ES-I3 (cell line): ENCODE measurements around the gene RPS2.

Experiments
- H3K36me3 ChIP-seq: 2 replicates; pipeline ENCODE4 v1.6.1; 2013; ENCODE audit warnings: mild to moderate bottlenecking, low read length, control low read depth, moderate library complexity; ENCODE audit not compliant: insufficient read depth
- H3K4me1 ChIP-seq: 2 replicates; pipeline ENCODE4 v1.6.1; 2013; ENCODE audit warnings: mild to moderate bottlenecking, control low read depth, low read length; ENCODE audit not compliant: insufficient read depth
- H3K9ac ChIP-seq: 2 replicates; pipeline ENCODE4 v1.6.1; 2013; ENCODE audit warnings: low read depth, mild to moderate bottlenecking, low read length, moderate library complexity
- H3K9me3 ChIP-seq: 2 replicates; pipeline ENCODE4 v1.6.1; 2013; ENCODE audit warnings: mild to moderate bottlenecking, low read length, moderate library complexity; ENCODE audit not compliant: control insufficient read depth, insufficient read depth

RPS2 gene

GRCh38 chr16:1991588-1991947 lies 26.9 kb upstream of the RPS2 start:
- Histone ChIP-seq H3K4me1 (no peaks in the 10 kb centered on the region; the same call in 1 of the 2 replicates), H3K9me3 (no peaks in the 10 kb centered on the region), H3K9ac (peak overlapping the region; percentile 51; the same call in 1 of the 2 replicates), H3K36me3 (no peaks in the 10 kb centered on the region)

- H3K9ac ChIP-seq, result peak overlapping the region; percentile 51; the same call in 1 of the 2 replicates
- H3K9me3 ChIP-seq, result no peaks in the 10 kb centered on the region
- H3K36me3 ChIP-seq, result peaks cover 2% of the 10 kb centered on the region; the same call in 1 of the 2 replicates
- H3K4me1 ChIP-seq, result no peaks in the 10 kb centered on the region; the same call in 1 of the 2 replicates
These were observed 26.5 kb upstream of the RPS2 start for GRCh38 chr16:1991135-1991551.

- peak overlapping the region; percentile 51; the same call in 1 of the 2 replicates for H3K9ac ChIP-seq
- H3K36me3 ChIP-seq, result peaks cover 3% of the 10 kb centered on the region; the same call in 1 of the 2 replicates
- H3K9me3 ChIP-seq, result no peaks in the 10 kb centered on the region
- no peaks in the 10 kb centered on the region; the same call in 1 of the 2 replicates for H3K4me1 ChIP-seq
These were observed 25.9 kb upstream of the RPS2 start for GRCh38 chr16:1990351-1991134.

- Histone ChIP-seq H3K4me1 (peaks cover 2% of the 10 kb centered on the region), H3K9me3 (no peaks in the 10 kb centered on the region), H3K36me3 (peaks cover 3% of the 10 kb centered on the region; the same call in 1 of the 2 replicates), H3K9ac (peak overlapping the region; percentile 51; the same call in 1 of the 2 replicates)
These were observed 25.4 kb upstream of the RPS2 start for GRCh38 chr16:1990101-1990350.

GRCh38 chr16:1989209-1990100 lies 24.8 kb upstream of the RPS2 start, which contains the start of gene SYNGR3:
SYNGR3 (plus strand) TSS chr16:1989970; CDS start chr16:1990103, 133 bp downstream.
- peaks cover 3% of the 10 kb centered on the region; the same call in 1 of the 2 replicates for H3K36me3 ChIP-seq
- no peaks in the 10 kb centered on the region for H3K9me3 ChIP-seq
- H3K4me1 ChIP-seq, result peaks cover 4% of the 10 kb centered on the region
- H3K9ac ChIP-seq, result peak within 1 kb of the TSS; percentile 51

- peaks cover 9% of the 10 kb centered on the region for H3K4me1 ChIP-seq
- H3K9ac ChIP-seq, result no peak overlapping the region
- H3K36me3 ChIP-seq, result peaks cover 3% of the 10 kb centered on the region; the same call in 1 of the 2 replicates
- no peaks in the 10 kb centered on the region for H3K9me3 ChIP-seq
These were observed 22.6 kb upstream of the RPS2 start for GRCh38 chr16:1987198-1987597.

- Histone ChIP-seq H3K9ac (no peak overlapping the region), H3K9me3 (no peaks in the 10 kb centered on the region), H3K4me1 (peaks cover 15% of the 10 kb centered on the region), H3K36me3 (peaks cover 3% of the 10 kb centered on the region; the same call in 1 of the 2 replicates)
These were observed 21.0 kb upstream of the RPS2 start for GRCh38 chr16:1985466-1986150.

- Histone ChIP-seq H3K36me3 (peaks cover 3% of the 10 kb centered on the region; the same call in 1 of the 2 replicates), H3K4me1 (peaks cover 15% of the 10 kb centered on the region), H3K9ac (peak overlapping the region; percentile 66), H3K9me3 (no peaks in the 10 kb centered on the region)
These were observed 20.0 kb upstream of the RPS2 start for GRCh38 chr16:1984347-1985225.

GRCh38 chr16:1983544-1984346 lies 19.1 kb upstream of the RPS2 start, which contains the start of gene GFER:
GFER (plus strand) TSS chr16:1984193; CDS start chr16:1984219, 26 bp downstream.
- Histone ChIP-seq H3K36me3 (peaks cover 3% of the 10 kb centered on the region; the same call in 1 of the 2 replicates), H3K4me1 (peaks cover 15% of the 10 kb centered on the region), H3K9me3 (no peaks in the 10 kb centered on the region), H3K9ac (peak within 1 kb of the TSS; percentile 66)

GRCh38 chr16:1982991-1983543 lies 18.4 kb upstream of the RPS2 start:
- H3K9me3 ChIP-seq, result no peaks in the 10 kb centered on the region
- H3K36me3 ChIP-seq, result peaks cover 3% of the 10 kb centered on the region; the same call in 1 of the 2 replicates
- H3K9ac ChIP-seq, result peak overlapping the region; percentile 66; the same call in 1 of the 2 replicates
- H3K4me1 ChIP-seq, result peaks cover 15% of the 10 kb centered on the region

GRCh38 chr16:1982013-1982433 lies 17.4 kb upstream of the RPS2 start:
- Histone ChIP-seq H3K36me3 (peaks cover 3% of the 10 kb centered on the region; the same call in 1 of the 2 replicates), H3K9ac (no peak overlapping the region), H3K9me3 (no peaks in the 10 kb centered on the region), H3K4me1 (peaks cover 15% of the 10 kb centered on the region)

GRCh38 chr16:1981398-1981836 lies 16.8 kb upstream of the RPS2 start, which contains the start of gene NOXO1:
NOXO1 (minus strand) TSS chr16:1981469; CDS start chr16:1981179, 290 bp downstream.
- Histone ChIP-seq H3K4me1 (peaks cover 15% of the 10 kb centered on the region), H3K9ac (peak within 1 kb of the TSS; percentile 58; the same call in 1 of the 2 replicates)

More at GRCh38 chr16:1981398-1981836, 16.8 kb upstream of the RPS2 start, which contains the start of gene NOXO1:
- no peaks in the 10 kb centered on the region for H3K9me3 ChIP-seq
- peaks cover 3% of the 10 kb centered on the region; the same call in 1 of the 2 replicates for H3K36me3 ChIP-seq
